K562 (cell line): ENCODE results near the gene TM9SF4. TPM values are rescaled to one million over a fixed set of nuclear protein-coding genes. Genes with fewer than 3 reads are reported as not detected.

Source experiments
- ATAC-seq: fragments of 200-7000 bp; cut with Tn5 transposase; 3 replicates; pipeline ENCODE4 v1.9.1; 2020; ENCODE audit warnings: moderate library complexity
- BruUV-seq: library from RNA; stranded (reverse); fragments of 400-500 nt; replicated peaks from 2 replicates; lab custom pipeline; 2021; lab: Mats Ljungman, UMichigan
- CTCF ChIA-PET: fragments of 300-600 bp; formaldehyde crosslinking; extraction: SDS; loops from one replicate; lab custom pipeline; 2021; ENCODE audit warnings: low intra/inter-chr PET ratio; lab: Yijun Ruan, JAX
- POLR2A ChIA-PET: fragments of 300-600, 350-650 bp; sonication (Branson Sonifier 250); formaldehyde crosslinking; extraction: SDS; loops from one replicate; lab custom pipeline; 2021; ENCODE audit warnings: antibody characterized with exemption, inconsistent platforms; lab: Yijun Ruan, JAX
- DNase-seq, 4 experiments: peaks; one replicate each; pipeline versions ENCODE4 v3.0.0 to v3.0.0-alpha.2; 2011 to 2018; ENCODE audit warnings: low spot score in 3 of 4, mixed read lengths in 3 of 4; ENCODE audit errors: extremely low read depth in 1 of 4
- FAIRE-seq: peaks from 2 replicates; lab custom pipeline; 2011; peaks lifted over from hg19 to GRCh38; lab: Jason Lieb, UNC
- H2AFZ ChIP-seq: 2 replicates; pipeline ENCODE4 v1.6.0; 2011; ENCODE audit warnings: low read depth, low read length, control low read depth, inconsistent platforms
- H3K27ac ChIP-seq: fragments of 200-600 bp; 3 replicates; pipeline ENCODE4 v1.8.0; 2011; ENCODE audit warnings: low read depth, mild to moderate bottlenecking, control low read depth, inconsistent platforms, low read length, moderate library complexity, mixed read lengths; ENCODE audit errors: extremely low read depth
- H3K27me3 ChIP-seq, 2 experiments: fragments of 300-600 bp in 1 of 2; 2 replicates in 1 of 2; 3 replicates in 1 of 2; pipeline versions ENCODE4 v1.6.0 to v1.8.0; 2011; ENCODE audit warnings: inconsistent platforms in 2 of 2, low read length in 2 of 2, mild to moderate bottlenecking in 1 of 2, mixed read lengths in 1 of 2, moderate library complexity in 1 of 2; ENCODE audit not compliant: control insufficient read depth in 2 of 2, insufficient read depth in 2 of 2
- H3K36me3 ChIP-seq: fragments of 300-600 bp; 3 replicates; pipeline ENCODE4 v1.8.0; 2011; ENCODE audit warnings: mild to moderate bottlenecking, low read length, inconsistent platforms; ENCODE audit not compliant: control insufficient read depth, insufficient read depth
- H3K4me1 ChIP-seq, 2 experiments: fragments of 200-600 bp in 1 of 2; replicated peaks in 1 of 2; 2 replicates in 1 of 2; 3 replicates in 1 of 2; pipeline versions ENCODE4 v1.5.1 to v1.8.0; 2011; ENCODE audit warnings: inconsistent platforms in 2 of 2, low read length in 2 of 2, mild to moderate bottlenecking in 1 of 2, mixed read lengths in 1 of 2, moderate library complexity in 1 of 2; ENCODE audit not compliant: control insufficient read depth in 2 of 2, insufficient read depth in 2 of 2
- H3K4me2 ChIP-seq: 2 replicates; pipeline ENCODE4 v1.6.1; 2011; ENCODE audit warnings: low read length, control low read depth, inconsistent platforms, mixed read lengths; ENCODE audit not compliant: insufficient read depth
- H3K4me3 ChIP-seq: fragments of 200-600 bp; sonication (generic), shearing (Covaris generic); 2 replicates; pipeline ENCODE4 v1.5.1; 2016; ENCODE audit warnings: control low read depth, inconsistent platforms
- H3K79me2 ChIP-seq: fragments of 200-600 bp; 3 replicates; pipeline ENCODE4 v1.8.0; 2011; ENCODE audit warnings: low read length, inconsistent platforms; ENCODE audit not compliant: control insufficient read depth, insufficient read depth
- H3K9ac ChIP-seq, 2 experiments: 2 replicates each; pipeline versions ENCODE4 v1.6.0 to v1.6.1; 2011; ENCODE audit warnings: low read depth in 2 of 2, low read length in 2 of 2, control low read depth in 1 of 2, inconsistent platforms in 1 of 2, mild to moderate bottlenecking in 1 of 2, mixed read lengths in 1 of 2; ENCODE audit not compliant: insufficient read depth in 1 of 2
- H3K9me1 ChIP-seq: one replicate; pipeline ENCODE4 v1.6.0; 2011; ENCODE audit warnings: inconsistent platforms, mild to moderate bottlenecking, low read length, moderate library complexity; ENCODE audit not compliant: control insufficient read depth, insufficient read depth
- H3K9me3 ChIP-seq: replicated peaks from 2 replicates; pipeline ENCODE4 v1.5.1; 2011; ENCODE audit warnings: low read depth, low read length, inconsistent platforms; ENCODE audit not compliant: control insufficient read depth, insufficient read depth
- H4K20me1 ChIP-seq: replicated peaks from 2 replicates; pipeline ENCODE4 v1.6.1; 2011; ENCODE audit warnings: low read length, inconsistent platforms, mixed read lengths; ENCODE audit not compliant: control insufficient read depth, insufficient read depth
- CHD4 ChIP-seq: fragments of 200-600 bp; sonication (generic); IDR thresholded peaks from 3 replicates; pipeline ENCODE4 v1.6.1; 2012; ENCODE audit warnings: low read depth, mild to moderate bottlenecking, mixed read lengths, low read length, inconsistent platforms; ENCODE audit not compliant: insufficient read depth, insufficient replicate concordance, poor library complexity, severe bottlenecking
- POLR2A ChIP-seq: fragments of 450-650 bp; conservative IDR thresholded peaks from 2 replicates; pipeline ENCODE4 v1.6.1; 2016
- RBM22 ChIP-seq: fragments of 200-400 bp; formaldehyde crosslinking; IDR thresholded peaks from 2 replicates; pipeline ENCODE4 v1.6.1; 2018; ENCODE audit warnings: low read length, low read depth; ENCODE audit not compliant: poor library complexity, severe bottlenecking
- ZFPM2 ChIP-seq: fragments of 250-450 bp; sonication (Bioruptor Pico); IDR thresholded peaks from 2 replicates; pipeline ENCODE4 v1.5.1; 2022; ENCODE audit warnings: mild to moderate bottlenecking
- WGBS: fragments of 100-300 bp; shearing (Covaris generic); methylation state at CpG from one replicate; pipeline ENCODE4 v1.1.6; 2016; ENCODE audit warnings: low coverage, mixed read lengths; ENCODE audit not compliant: insufficient coverage; ENCODE audit errors: missing lambda C conversion rate; 5-methylcytosine and 5-hydroxymethylcytosine counted together
- in situ Hi-C: fragments of 300-500 bp; cut with MboI; formaldehyde crosslinking; loops from 4 replicates; pipeline ENCODE4 v1.15.0; 2018; ENCODE audit warnings: inconsistent platforms, mixed read lengths
- intact Hi-C: fragments of 100-400 bp; cut with micrococcal nuclease; formaldehyde crosslinking; loops from 2 replicates; pipeline ENCODE4 v1.14.2; 2022
- polyA plus RNA-seq, 8 experiments: library from polyadenylated mRNA; depleted of rRNA in 4 of 8; stranded (reverse) in 5 of 8; unstranded in 3 of 8; fragments of >200 nt; fragmentation: Nextera tagmentation in 2 of 8; fragmentation: Illumina TruSeq in 1 of 8; extraction: Ambion mirVana in 2 of 8; extraction: Trizol in 1 of 8; gene quantifications; 2 replicates each; pipeline versions ENCODE4 v1.2.1 to v1.2.3, GENCODE V29; 2011 to 2014; ENCODE audit warnings: inconsistent platforms in 1 of 8, missing spikeins in 1 of 8
- total RNA-seq, 7 experiments: library from RNA; depleted of rRNA in 6 of 7; stranded (reverse); fragments of >200 nt in 6 of 7; fragmentation: Illumina TruSeq in 2 of 7; extraction: Trizol in 2 of 7; gene quantifications; 2 replicates each; pipeline versions ENCODE4 v1.2.1 to v1.2.3, GENCODE V29; 2011 to 2021; ENCODE audit warnings: low replicate concordance in 1 of 7

TM9SF4 gene
- total and polyA plus RNA-seq, 9 of the 15 experiments (the other 6 are each of a cell fraction or from before 2014, with no cell fraction given), result 14.5 to 46.3 (median 26.9) TPM

GRCh38 chr20:32190616-32191415, 81.3 kb downstream of the TM9SF4 start:
- in situ Hi-C loops, result no loop called here
- FAIRE-seq (no peak), ATAC-seq (no peak; the same call in 2 of the 3 replicates), DNase-seq (no peak)
- no TSS peak for BruUV-seq
- Histone ChIP-seq H3K27me3 (no peaks in the 10 kb centered on the region), H3K4me2 (no peak overlapping the region), H3K79me2 (no peaks in the 10 kb centered on the region), H3K9me3 (no peaks in the 10 kb centered on the region), H3K36me3 (peaks cover 21% of the 10 kb centered on the region), H2AFZ (no peak overlapping the region), H3K4me3 (no peak overlapping the region), H3K9me1 (no peaks in the 10 kb centered on the region), H3K9ac (no peak overlapping the region), H4K20me1 (no peaks in the 10 kb centered on the region), H3K4me1 (peaks cover 0 to 2% of the 10 kb centered on the region in 2 experiments; a peak in 1 of 5 replicates), H3K27ac (no peak overlapping the region)
- intact Hi-C loops, result no loop called here
- POLR2A ChIA-PET, result interaction anchor here (1.2 to 1.4 kb wide), 2 partner anchors 14 to 248 kb away, joined by 4 to 6 read pairs; no protein-coding TSS in a partner anchor
- CTCF ChIA-PET, result no interaction called here
- 88% methylated on average over 11 of the region's 14 CpGs for WGBS
- TF ChIP-seq POLR2A (0 out of 2 replicates have a peak, but pooled peaks have one; percentile 26), ZFPM2 (CRISPR knock-in tag) (no peak), RBM22 (peak; percentile 1), CHD4 (no peak)
